Measurements from ENCODE around the gene LENG8. TPM values are rescaled to one million over a fixed set of nuclear protein-coding genes. Genes with fewer than 3 reads are reported as not detected.

LENG8 gene
- total and polyA plus RNA-seq, 11 donors, result 23.6 to 93.9 (median 58.8) TPM

GRCh38 chr19:54422136-54422535 is 26.9 kb upstream of the LENG8 start:
- ATAC-seq (no peak), DNase-seq (no peak)
- Histone ChIP-seq H3K4me3 (no peak overlapping the region), H3K27ac (no peak overlapping the region), H3K27me3 (peaks cover 11 to 83% (median 36%) of the 10 kb centered on the region in 9 donors), H3K4me1 (peaks cover 0 to 27% (median 11%) of the 10 kb centered on the region in 12 donors), H3K9me3 (no peaks in the 10 kb centered on the region), H3K36me3 (no peaks in the 10 kb centered on the region)
- TF ChIP-seq CTCF (IDR thresholded peaks at IDR 0.05) (no peak), POLR2A (IDR thresholded peaks at IDR 0.05) (no peak)
- intact Hi-C loops (cut with DNase I), result no loop called here
- 61 to 77% (median 64%) methylated on average over 13 to 20 of the region's 20 CpGs for WGBS, 4 donors

GRCh38 chr19:54424201-54424600 is 24.8 kb upstream of the LENG8 start:
- peaks cover 11 to 80% (median 31%) of the 10 kb centered on the region in 9 donors for H3K27me3 ChIP-seq

GRCh38 chr19:54424660-54425381 is 24.2 kb upstream of the LENG8 start:
- no peak for DNase-seq
- Histone ChIP-seq H3K9me3 (no peaks in the 10 kb centered on the region), H3K4me3 (no peak overlapping the region), H3K27me3 (peaks cover 12 to 75% (median 26%) of the 10 kb centered on the region in 9 donors), H3K36me3 (no peaks in the 10 kb centered on the region), H3K27ac (no peak overlapping the region), H3K4me1 (peaks cover 0 to 15% (median 5%) of the 10 kb centered on the region in 12 donors)
- intact Hi-C loops (cut with DNase I), result no loop called here
- WGBS, 4 donors, result 89 to 92% (median 90%) methylated on average over 35 to 36 of the region's 36 CpGs
- no peak for ATAC-seq
- TF ChIP-seq CTCF (IDR thresholded peaks at IDR 0.05), result no peak
- no peak for TF ChIP-seq POLR2A (IDR thresholded peaks at IDR 0.05)

More at GRCh38 chr19:54424201-54424600, 24.8 kb upstream of the LENG8 start:
- H3K27ac ChIP-seq, result no peak overlapping the region
- WGBS, 4 donors, result 80 to 91% (median 89%) methylated on average over 13 to 14 of the region's 14 CpGs
- no peak overlapping the region for H3K4me3 ChIP-seq
- no peak for TF ChIP-seq CTCF (IDR thresholded peaks at IDR 0.05)
- no peak for TF ChIP-seq POLR2A (IDR thresholded peaks at IDR 0.05)
- intact Hi-C loops (cut with DNase I), result no loop called here
- H3K9me3 ChIP-seq, result no peaks in the 10 kb centered on the region
- H3K36me3 ChIP-seq, result no peaks in the 10 kb centered on the region
- H3K4me1 ChIP-seq, result peaks cover 0 to 15% (median 5%) of the 10 kb centered on the region in 12 donors
- no peak for ATAC-seq
- no peak for DNase-seq

GRCh38 chr19:54425382-54425723 is 23.6 kb upstream of the LENG8 start:
- TF ChIP-seq POLR2A (IDR thresholded peaks at IDR 0.05), result no peak
- TF ChIP-seq CTCF (IDR thresholded peaks at IDR 0.05), result no peak
- Histone ChIP-seq H3K9me3 (no peaks in the 10 kb centered on the region), H3K27me3 (peaks cover 13 to 74% (median 27%) of the 10 kb centered on the region in 9 donors), H3K27ac (no peak overlapping the region), H3K36me3 (no peaks in the 10 kb centered on the region), H3K4me1 (peaks cover 0 to 17% (median 6%) of the 10 kb centered on the region in 12 donors), H3K4me3 (no peak overlapping the region)
- no peak for DNase-seq
- 71 to 86% (median 79%) methylated on average over 5 of the region's 5 CpGs for WGBS, 4 donors
- no peak for ATAC-seq
- intact Hi-C loops (cut with DNase I), result no loop called here
